ENCODE measurements around the gene NOL4L.

- TF ChIP-seq CTCF (IDR thresholded peaks at IDR 0.05) (no peak), EP300 (IDR thresholded peaks at IDR 0.05) (no peak), POLR2AphosphoS5 (IDR thresholded peaks at IDR 0.05) (no peak)
Measured at GRCh38 chr20:32522526-32522775, 62.7 kb downstream of the NOL4L start.
